Kasumi-1 (cell line): Measurements from ENCODE around the gene MIOS.

Experiments
- DNase-seq, 2 experiments: peaks; one replicate each; lab custom pipeline; 2025; lab: John Stamatoyannopoulos, UW

Gene MIOS

DNA sequence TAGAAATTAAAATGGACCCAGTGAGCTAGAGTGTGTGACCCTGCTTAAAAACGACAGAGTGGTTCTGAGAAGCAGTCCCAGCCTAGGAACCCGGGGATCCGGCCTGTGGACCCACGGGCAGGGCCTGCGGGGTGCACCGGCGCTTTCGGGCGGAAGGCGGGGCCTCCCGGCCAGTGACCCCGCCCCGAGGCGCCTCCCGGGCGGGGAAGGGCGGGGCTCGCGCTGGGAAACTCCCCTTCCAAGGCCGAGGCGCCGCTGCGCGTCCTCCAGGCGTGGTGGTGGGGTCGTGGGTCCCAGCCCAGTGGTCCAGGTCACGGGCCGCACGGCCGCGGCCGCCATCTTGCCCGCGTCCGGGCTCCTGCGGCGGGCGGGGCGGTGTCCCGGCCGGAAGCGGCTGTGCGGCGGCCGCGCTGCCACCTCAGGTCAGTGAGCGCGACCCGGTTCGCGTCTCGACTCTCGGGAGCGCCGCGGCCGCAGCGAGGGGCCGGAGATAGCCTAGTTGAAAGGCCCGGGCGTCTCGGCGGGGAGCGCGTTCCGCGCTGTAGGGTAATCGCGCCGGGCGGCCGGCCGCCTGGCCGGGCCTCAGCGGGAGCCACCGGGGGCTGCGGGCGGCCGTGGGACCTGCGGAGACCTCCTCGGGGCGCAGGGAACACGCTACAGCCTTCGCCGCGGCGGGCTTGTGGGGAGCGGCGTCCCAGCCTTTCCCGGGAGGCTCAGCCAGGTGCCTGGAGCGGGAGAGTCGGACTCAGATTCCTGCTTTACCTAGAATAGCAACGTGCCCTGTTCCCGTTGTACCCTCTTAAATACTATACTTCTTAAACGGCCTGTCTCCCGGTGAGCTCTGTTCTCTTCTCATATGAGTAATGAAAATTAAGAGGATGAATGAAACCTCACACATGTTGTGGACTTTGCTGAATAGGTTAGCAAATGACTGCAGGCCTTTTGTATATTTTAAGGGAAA, at the start of gene MIOS:
MIOS (plus strand) TSS at position 234 of the 961 bp plus-strand sequence. CDS start 5,592 bp downstream, outside the sequence.
- DNase-seq = peak; percentile 1 to 15

DNA sequence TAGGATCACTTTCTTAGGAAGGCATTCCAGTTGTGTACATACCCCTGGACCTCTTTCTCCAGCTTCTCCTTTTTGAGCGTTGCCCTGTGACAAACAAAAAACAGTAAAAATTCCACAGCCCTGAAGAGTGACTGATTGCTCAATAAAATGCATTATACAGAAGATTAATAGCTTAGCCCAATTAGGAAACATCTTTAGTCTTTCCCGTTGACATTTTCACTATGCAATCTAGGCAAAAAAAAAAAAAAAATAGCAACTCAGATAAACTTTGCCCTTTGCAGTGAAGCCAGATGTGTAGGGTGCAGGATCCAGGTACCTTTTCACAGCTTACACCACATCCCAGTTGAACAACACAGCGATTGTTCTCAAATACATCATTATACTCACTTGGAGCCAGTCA, 48.9 kb upstream of the MIOS start:
- no peak for DNase-seq

DNA sequence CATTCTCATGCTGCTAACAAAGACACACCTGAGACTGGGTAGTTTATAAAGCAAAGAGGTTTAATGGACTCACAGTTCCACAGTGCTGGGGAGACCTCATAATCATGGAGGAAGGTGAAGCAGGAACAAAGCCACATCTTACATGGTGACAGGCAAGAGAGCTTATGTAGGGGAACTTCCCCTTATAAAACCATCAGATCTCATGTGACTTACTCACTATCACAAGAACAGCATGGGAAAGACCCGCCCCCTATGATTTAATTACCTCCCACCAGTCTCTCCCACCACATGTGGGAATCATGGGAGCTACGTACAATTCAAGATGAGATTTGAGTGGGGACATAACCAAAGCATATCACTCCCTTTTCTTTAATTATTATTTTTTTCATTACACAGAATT, 47.6 kb upstream of the MIOS start:
- DNase-seq = no peak

DNA sequence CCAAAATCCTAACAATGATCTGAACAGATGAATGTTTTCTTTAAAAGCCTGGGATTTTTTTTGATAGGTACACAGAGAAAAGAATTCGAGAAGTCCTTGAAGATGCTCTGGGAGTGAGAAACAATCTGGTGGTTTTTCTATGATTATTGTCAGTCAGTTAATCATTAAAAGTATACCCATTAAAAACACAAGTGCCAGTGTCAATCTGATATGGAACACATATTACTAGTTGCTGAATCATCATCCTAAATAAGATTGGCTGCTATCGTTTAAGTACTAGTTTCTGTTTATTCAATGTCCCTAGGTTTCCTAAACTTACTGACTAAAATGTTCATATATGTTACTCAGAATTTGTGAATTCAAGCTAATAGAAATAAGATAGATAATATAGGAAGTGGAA, 47.2 kb upstream of the MIOS start:
- DNase-seq = no peak

DNA sequence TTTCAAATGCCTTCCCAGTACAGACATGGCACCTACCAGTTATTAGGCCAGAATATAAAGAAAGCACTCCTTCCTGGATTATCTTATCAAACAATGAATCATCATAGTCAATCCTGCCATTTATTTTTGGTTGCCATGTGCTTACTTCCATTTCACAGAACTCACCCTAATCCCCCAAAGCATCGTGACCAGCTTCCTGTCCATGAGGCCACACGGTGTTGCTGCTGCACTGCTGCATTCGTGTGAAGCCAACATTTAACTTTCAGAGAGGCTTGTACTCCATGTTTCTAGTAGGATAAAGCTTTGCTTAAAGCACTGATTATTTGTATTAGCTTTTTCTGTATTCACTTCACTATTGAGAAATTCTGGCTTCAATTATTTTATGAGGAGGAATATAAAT, 45.4 kb upstream of the MIOS start:
- no peak for DNase-seq

DNA sequence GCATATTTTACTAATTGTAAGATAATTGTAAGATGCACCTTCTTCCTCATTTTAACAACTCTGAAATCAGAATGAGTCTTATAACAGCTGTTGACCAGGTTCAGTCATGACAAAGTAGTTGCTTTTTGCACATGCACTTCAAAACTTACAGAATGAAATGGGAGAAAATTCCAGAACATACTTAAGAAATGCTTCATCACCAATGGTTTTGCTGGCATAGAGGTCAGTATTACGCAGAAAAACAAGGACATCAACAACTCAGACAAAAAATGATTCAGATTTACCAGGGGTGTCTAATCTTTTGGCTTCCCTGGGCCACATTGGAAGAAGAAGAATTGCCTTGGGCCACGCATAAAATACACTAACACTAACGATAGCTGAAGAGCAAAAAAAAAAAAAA, 44.3 kb upstream of the MIOS start:
- DNase-seq = no peak

DNA sequence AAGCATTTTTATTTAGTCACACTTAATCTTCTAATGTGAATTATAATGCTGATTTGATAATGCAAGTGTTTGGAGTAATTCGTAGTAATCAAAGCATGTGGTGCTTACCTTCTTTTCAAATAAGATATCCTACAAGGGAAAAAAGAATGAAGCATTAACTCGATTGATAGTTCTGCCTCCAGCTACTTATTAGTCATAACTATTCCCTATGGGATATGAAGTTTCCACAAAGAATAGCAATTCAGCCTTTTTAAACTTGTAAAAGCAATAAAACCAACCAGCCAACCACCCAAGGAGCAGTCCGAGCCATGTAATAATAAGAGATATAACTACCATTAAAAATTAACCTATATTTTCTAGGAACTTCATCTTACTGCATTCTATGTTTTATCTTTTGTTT, 42.6 kb upstream of the MIOS start:
- DNase-seq = no peak

DNA sequence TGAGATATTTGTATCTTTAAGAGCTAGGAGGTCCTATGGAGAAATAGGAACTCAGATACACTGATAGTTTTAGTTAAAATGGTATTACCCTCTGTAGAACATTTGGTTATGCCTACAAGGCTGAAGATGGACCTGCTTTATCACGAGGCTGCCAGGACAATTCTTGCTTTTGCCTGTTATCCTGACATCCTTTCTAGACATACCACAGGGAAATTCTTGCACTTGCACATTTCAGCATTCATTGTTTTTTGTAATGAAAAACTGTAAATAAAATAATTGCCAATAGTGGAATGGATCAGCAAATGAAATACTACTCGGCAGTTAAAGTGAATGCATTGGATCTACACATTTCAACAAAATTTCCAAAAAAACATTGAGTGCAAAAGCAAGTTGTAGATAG, 40.7 kb upstream of the MIOS start:
- DNase-seq = no peak

DNA sequence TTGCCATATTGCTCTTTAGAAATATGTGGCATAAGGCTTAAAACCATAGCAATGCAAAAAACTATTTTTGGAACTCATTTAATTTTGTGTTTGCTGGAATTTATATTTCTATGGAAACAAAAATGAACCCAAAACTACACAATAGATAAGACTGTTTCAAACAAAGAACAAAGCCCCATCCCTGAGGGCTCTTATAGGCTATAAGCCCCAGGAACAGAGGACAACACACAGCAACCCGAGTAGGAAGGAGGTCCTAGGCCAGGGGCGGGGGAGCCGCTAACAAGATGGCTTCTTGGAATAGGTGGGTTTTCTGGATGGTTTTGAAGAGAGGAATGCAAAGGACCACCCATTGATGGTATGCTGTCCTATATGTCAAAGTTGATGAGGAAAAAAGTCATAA, 39.6 kb upstream of the MIOS start:
- no peak for DNase-seq

DNA sequence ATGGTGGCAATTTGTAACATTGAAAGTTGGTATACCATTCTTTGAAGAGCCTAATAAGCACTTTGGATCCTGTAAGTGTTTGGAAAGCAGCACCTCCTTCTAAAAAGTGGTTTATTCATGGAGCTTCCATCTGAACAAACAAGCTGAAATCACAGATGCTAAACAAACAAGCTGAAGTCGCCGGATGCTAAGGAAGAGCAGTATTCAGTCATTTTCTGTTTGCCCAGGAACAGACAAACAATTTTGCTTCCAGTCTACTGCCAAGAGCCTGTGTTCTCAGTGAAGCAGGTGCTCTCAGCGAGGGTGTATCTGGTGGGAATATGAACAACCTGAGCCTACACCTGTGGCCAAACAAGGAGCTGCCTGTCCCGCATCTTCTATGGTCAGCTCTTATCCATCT, 37.4 kb upstream of the MIOS start:
- no peak for DNase-seq

DNA sequence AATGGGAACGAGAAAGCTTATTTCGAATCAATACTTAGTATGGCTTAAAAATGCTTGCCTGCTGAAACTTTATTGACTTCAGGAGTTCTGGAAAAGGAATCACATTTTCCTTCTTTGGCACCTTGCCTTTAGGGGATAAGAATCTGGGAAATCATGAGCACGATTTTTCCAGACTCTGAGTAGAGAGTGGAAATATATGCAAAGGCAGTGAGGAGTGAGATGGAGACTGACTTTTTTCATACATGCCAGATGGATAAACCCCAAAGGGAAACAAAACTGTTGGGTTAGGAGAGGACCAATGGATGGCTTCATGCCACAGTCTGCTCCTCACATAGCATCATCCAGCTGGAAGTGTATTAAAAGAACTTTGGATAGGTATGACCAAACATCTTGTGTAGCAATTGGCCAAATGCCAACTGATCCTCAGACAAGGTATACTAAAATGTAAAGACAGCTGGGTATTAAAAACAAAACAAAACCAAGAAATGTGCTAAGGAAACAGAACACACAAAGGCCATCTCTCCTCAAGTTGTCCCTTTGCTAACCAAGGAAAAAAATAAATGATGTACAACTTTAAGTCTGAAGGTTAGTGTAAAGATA, 32.8 kb upstream of the MIOS start:
- DNase-seq = no peak

DNA sequence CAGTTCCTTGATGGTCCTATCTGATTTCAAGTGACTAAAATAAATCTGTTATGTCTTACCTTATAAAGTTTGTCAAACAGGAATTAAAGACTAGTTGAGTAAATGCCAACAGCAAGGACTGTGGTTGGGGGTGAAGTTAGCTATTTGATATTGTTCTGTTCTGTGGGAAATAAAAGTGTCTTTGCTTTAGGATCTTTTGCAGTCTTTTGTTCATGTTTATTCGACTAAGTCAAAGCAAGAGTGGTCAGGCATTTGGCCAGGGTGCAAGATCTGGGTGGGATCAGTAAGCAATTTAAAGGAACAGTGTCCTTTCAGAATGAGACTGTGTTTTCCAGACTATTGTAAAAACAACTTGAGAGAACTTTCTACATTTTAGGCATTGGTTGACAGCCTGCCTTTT, 31.0 kb upstream of the MIOS start, which contains the start of gene COL28A1:
COL28A1 (minus strand) TSS at position 183 of the 400 bp plus-strand sequence. CDS start 2,998 bp downstream, outside the sequence.
- no peak for DNase-seq

DNA sequence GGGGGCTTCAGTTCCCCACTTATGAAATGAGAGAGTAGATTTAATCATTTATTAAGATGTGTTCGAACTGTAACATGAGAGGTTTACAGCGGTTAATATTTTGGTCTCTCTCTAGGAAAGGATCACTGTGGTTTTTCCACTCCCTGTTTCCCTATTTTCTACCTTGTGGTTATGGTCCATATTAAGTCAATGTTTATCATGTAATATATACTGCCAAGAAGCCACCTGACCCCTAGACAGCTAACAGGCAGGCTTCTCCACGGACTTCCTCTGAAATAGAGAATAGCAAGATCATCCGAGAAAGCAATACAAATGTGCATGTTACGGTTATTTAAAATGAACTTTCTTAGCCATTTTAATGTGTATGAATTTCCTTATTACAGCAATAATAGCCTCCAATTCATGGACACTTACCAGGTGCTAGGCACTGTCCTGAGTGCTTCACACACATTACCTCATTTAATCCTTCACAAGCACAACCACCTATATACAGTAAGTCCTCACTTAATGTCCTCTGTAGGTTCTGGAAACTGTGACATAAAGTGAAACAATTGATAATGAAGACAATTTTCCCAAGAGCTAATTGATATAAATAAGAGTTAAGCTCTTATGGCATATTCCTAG, 30.2 kb upstream of the MIOS start:
- DNase-seq = no peak

DNA sequence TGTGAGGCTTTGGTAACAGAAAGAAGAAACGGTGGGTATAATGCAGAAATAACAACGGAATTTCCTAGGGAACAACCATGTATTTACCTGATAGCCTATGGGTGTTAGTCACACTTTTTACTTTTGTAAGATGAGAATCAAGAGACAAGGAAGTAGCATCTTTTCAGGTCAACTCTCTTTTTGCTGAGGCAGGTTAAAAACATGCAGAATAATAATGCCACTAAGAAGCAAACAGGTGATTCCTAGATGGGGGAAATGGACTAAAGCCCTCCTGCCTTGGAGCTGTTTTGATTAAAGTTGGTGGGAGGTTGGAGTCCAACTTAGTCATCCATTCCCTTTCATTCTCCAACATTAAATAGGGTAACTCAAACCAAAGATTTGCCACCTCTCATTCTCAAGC, 29.0 kb upstream of the MIOS start:
- no peak for DNase-seq

DNA sequence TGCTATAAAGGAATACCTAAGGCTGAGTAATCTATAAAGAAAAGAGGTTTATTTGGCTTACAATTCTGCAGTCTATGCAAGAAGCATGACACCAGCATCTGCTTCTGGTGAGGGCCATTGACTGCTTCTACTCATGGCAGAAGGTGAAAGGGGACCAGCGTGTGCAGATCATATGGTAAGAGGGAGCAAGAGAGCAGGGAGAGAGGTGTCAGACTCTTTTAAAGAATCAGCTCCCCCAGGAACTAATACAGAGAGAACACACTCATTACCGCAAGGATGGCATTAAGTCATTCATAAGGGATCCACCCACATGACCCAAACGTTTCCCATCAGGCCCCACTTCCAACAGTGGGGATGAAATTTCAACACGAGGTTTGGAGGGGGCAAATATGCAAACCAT, 27.5 kb upstream of the MIOS start:
- DNase-seq = no peak

DNA sequence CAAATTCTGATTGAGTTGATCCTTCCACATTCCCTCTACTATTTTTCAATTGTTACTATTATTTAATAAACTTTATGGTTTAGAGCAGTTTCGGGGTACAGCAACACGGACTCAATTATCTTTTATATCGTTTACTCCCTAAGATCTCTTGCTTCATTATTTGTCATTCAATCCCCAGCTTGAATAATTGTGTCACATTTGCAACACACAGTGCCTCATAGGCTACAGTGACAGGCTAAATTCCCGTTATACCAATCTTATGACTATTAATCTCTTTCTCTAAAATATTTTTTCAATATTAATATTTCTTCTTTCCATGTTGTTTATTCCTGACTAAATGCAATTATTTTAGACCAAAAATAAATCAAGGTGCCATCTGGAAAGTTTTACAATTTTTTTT, 27.0 kb upstream of the MIOS start:
- no peak for DNase-seq

DNA sequence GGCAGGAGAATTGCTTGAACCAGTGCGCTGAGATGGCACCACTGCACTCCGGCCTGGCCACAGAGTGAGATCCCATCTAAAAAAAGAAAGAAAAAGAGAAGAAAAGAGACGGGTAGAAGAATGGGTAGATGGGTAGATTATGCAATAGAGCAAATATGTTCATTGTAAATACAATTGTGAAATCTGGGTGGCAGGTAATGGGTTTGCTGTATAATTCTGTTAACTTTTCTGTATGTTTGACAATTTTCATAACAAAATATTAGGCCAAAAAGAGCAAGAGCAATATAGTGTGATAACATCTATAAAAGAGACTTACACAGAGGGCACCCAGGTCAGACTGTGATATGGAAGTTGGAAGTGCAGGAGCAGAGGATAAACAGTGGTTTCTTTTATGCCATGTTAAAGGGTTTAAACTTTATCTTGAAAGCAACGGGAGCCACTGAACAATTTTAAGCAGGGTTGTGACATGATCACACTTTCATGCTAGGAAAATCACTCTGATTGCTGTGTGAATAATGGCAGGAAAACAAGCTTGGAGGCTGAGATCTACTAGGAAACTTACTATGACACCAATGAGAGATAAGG, 24.3 kb upstream of the MIOS start:
- DNase-seq = no peak

DNA sequence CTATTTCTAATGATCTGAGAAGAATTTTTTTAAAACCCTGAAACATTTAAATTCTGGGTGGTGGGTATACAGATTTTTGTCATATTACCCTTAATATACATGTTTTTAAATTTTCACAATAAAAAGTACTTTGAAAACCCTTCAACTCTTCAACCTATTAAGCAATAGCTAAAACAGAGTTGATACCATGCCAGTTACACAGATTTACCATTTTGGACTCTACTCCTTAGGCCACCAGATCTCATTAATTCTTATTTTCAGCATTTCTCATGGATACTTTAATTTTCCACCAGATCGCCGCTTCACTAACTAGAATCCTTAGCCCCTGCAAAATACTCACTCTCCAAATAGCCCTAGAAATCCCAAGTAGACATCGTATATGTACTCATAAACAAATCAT, 18.3 kb upstream of the MIOS start:
- no peak for DNase-seq

DNA sequence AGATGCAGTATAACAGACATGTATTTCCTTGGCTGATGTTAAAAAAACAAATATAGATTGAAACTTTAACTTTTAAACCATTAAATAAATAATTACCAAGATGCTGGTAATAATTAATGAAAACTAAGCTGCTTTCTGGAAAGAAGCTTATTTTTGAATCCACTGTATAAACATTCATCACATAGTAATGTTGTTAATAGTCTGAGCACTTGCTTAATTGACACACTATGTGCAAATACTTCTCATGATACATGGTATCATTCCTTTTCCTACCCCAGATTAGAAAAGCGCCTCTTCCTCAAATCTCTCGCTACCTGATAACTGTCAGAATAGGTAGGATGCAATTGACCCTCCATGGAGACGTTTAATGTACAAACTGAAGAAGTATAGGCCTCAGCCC, 16.0 kb upstream of the MIOS start:
- no peak for DNase-seq

DNA sequence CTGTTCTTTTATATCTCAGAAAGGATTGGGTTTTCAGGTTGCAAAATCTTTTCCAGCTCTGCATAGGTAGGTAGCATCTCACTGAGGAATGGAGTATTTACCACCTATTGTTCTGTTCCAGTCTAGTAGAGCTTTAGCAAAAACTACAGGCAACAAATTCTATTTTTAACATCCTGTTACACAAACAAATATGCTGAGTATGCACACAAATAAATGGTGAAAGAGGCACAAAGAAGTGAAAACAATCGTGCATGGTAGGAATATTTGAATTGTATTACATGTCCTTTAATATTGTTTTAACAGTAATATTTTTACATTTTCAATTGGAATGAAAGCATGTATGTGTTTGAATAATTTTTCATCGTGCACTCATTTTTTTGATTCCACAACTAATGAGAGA, 14.5 kb upstream of the MIOS start:
- no peak for DNase-seq

DNA sequence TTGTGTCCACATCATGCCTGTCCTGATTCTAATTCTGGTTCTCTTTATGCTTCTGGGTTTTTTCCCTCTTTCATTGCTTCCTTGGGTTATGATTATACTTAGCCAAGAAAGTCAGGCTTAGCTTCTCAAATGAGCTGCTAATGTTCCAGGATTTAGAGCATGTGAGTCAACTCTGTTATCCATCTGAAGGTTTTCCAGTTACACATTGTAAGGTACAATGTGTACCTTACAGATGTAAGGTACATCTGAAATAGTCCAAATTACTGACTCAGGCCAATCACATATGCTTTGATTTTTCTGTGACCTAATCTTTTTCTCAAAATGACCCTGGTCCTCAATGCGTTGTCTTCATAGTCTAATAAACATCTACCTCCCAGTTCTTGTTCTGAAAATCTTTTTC, 13.3 kb upstream of the MIOS start:
- no peak for DNase-seq

DNA sequence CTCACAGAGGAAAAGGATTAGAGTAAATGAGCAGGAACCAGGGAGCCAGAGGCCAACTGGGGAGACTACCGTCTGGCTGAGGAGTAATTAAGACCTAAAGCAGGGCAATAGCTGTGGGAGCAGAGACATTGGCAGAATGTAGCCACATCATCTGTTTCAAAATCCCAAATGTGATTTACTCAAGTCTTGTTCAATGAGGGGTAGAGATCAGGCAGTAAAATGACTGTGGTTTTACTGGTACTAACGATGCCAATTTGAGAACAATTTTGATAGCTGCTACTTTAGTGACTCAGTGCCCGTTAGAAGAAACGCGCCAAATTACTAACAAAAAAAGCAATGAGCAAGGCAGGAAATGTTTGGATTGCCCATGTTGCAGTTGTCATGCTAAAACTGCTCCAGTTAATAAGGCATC, 12.7 kb upstream of the MIOS start:
- DNase-seq = no peak
